Subcutaneous abdominal adipose tissue (tissue), 5 donors: ENCODE measurements around the gene RGS11.
A peak's percentile ranks its signal among the peaks of the same experiment; 100 is the strongest.

ENCODE experiments used
- H3K27ac ChIP-seq: one replicate; pipeline ENCODE4 v1.7.0; 2013; ENCODE audit warnings: low read depth, mild to moderate bottlenecking, inconsistent platforms, low read length, moderate library complexity
- H3K27me3 ChIP-seq, 5 donors: one replicate each; pipeline ENCODE4 v1.7.0; 2013; ENCODE audit warnings: low read length in 5 of 5, inconsistent platforms in 1 of 5; ENCODE audit not compliant: control insufficient read depth in 5 of 5, insufficient read depth in 4 of 5
- H3K36me3 ChIP-seq, 5 donors: one replicate each; pipeline ENCODE4 v1.7.0; 2013; ENCODE audit warnings: low read length in 5 of 5; ENCODE audit not compliant: control insufficient read depth in 5 of 5, insufficient read depth in 5 of 5
- H3K4me1 ChIP-seq, 5 donors: one replicate each; pipeline ENCODE4 v1.7.0; 2013; ENCODE audit warnings: low read length in 5 of 5, mild to moderate bottlenecking in 3 of 5, moderate library complexity in 1 of 5; ENCODE audit not compliant: control insufficient read depth in 5 of 5, insufficient read depth in 5 of 5
- H3K4me3 ChIP-seq, 5 donors: one replicate each; pipeline ENCODE4 v1.7.0; 2013; ENCODE audit warnings: low read length in 5 of 5, low read depth in 1 of 5
- H3K9ac ChIP-seq, 5 donors: one replicate each; pipeline ENCODE4 v1.7.0; 2013; ENCODE audit warnings: low read length in 5 of 5, mild to moderate bottlenecking in 4 of 5, moderate library complexity in 3 of 5
- H3K9me3 ChIP-seq, 5 donors: one replicate each; pipeline ENCODE4 v1.7.0; 2013; ENCODE audit warnings: low read length in 5 of 5; ENCODE audit not compliant: control insufficient read depth in 5 of 5
- donor health status: healthy.
- donor health status: healthy.
- donor health status: healthy.
- donor health status: healthy.
- donor health status: healthy.

Gene RGS11

DNA sequence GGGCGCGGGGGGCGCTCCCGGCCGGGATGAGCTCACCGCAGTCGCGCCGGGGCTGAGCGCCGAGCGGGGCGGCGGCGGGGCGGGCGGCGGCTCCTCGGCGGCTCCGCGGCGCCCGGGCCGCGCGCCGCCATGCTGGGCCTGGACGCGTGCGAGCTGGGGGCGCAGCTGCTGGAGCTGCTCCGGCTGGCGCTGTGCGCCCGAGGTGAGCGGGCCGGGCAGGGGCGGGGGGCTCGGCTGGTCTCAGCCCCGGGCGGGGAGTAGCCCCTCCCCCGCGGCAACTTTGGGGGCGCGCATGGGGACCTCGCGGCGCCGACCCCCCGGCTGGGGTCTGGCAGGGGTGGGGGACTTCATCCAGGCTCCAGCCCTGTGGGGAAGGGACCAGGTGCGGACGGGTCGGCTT is 4.8 kb upstream of the RGS11 start, which contains the start of gene ARHGDIG:
Gene ARHGDIG, plus strand, starts transcription at position 40 of the 400 bp plus-strand sequence. Its CDS starts 90 bp downstream, at position 130.
- Histone ChIP-seq H3K36me3 (peaks cover 0 to 6% (median 0%) of the 10 kb centered on the region in 5 donors), H3K27ac (no peak within 1 kb of the TSS), H3K4me3 (peak within 1 kb of the TSS in 2 of 5 donors; percentile 33 to 54), H3K9me3 (no peaks in the 10 kb centered on the region), H3K9ac (no peak within 1 kb of the TSS), H3K4me1 (peaks cover 0 to 26% (median 23%) of the 10 kb centered on the region in 5 donors), H3K27me3 (peaks cover 0 to 5% (median 2%) of the 10 kb centered on the region in 5 donors)

DNA sequence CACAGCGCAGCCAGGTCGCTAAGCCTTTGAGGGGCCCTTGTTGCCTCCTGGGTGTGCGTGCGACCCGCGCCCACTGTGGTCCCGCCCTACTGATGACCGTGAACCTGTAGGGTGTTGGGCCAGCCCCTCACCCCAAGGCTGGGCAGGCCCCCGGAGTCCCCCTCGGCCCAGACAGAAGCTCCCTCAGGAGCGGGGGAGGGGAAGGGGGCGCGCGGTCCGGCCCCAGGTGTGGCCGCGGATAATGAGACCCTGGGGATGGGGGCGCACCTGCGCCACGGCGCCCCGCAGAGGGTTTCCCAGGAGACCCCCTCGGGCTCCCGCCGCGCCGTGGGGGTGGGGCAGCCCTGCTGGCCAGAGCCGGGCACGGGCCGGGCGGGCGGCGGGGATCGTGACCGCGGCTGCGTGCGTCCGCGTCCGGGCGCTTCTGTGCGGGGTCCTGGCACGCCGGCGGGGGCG is 4.3 kb upstream of the RGS11 start:
- Histone ChIP-seq H3K27me3 (peaks cover 0 to 7% (median 3%) of the 10 kb centered on the region in 5 donors), H3K9me3 (no peaks in the 10 kb centered on the region), H3K4me3 (peak overlapping the region in 2 of 5 donors; percentile 33 to 40), H3K36me3 (peaks cover 0 to 3% (median 0%) of the 10 kb centered on the region in 5 donors), H3K9ac (no peak overlapping the region), H3K4me1 (peaks cover 0 to 29% (median 27%) of the 10 kb centered on the region in 5 donors), H3K27ac (no peak overlapping the region)

DNA sequence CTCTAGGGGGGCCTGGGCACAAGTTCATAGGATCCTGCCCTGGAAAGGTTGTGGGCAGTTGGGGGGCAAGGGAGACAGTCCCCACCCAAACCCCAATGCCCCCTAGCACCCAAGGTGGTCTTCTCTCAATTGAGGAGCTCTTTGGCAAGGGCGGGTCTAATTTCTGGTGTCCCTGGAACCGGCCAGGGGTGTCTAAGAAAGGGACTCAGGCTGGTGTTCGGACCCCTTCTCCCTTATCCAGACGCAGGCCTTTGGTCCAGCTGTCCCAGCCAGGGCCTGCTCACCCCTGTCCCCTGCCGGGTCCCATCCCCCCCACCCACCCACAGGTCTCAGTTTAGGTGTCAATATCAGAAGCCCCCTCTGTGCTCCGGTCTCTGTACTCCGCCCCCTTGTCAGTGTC is 3.8 kb upstream of the RGS11 start:
- H3K4me3 ChIP-seq = no peak overlapping the region
- H3K4me1 ChIP-seq = peaks cover 0 to 34% (median 32%) of the 10 kb centered on the region in 5 donors
- peaks cover 0 to 7% (median 3%) of the 10 kb centered on the region in 5 donors for H3K27me3 ChIP-seq
- no peak overlapping the region for H3K27ac ChIP-seq
- H3K9ac ChIP-seq = no peak overlapping the region
- H3K9me3 ChIP-seq = no peaks in the 10 kb centered on the region
- no peaks in the 10 kb centered on the region for H3K36me3 ChIP-seq

DNA sequence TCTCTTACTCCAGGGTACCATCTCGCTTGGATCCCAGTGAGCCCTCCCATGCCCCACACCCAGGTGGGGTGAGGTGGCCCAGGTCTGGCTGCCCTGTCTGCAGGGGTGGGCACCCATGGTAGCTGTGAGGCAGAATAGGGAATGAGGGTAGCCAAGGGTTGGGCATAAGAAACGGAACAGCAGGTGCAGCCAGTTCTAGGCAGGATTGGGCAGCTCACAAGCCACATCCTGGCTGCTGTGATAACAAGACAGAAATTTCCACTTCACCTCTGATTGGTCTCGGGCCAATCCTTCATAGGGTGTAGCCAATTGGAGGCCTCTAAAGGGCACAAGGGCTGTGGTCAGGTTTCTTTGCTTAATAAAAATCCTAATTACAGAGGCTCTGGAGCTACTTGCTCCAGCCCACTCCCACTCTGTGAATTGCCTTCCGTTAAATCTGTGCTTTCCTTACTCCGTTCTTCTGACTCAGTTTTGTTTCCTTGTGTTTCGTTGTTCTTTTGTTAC is 3.2 kb upstream of the RGS11 start:
- no peak overlapping the region for H3K9ac ChIP-seq
- peaks cover 0 to 13% (median 3%) of the 10 kb centered on the region in 5 donors for H3K27me3 ChIP-seq
- no peak overlapping the region for H3K4me3 ChIP-seq
- H3K27ac ChIP-seq = no peak overlapping the region
- H3K4me1 ChIP-seq = peaks cover 0 to 37% (median 34%) of the 10 kb centered on the region in 5 donors
- H3K9me3 ChIP-seq = no peaks in the 10 kb centered on the region
- H3K36me3 ChIP-seq = no peaks in the 10 kb centered on the region

DNA sequence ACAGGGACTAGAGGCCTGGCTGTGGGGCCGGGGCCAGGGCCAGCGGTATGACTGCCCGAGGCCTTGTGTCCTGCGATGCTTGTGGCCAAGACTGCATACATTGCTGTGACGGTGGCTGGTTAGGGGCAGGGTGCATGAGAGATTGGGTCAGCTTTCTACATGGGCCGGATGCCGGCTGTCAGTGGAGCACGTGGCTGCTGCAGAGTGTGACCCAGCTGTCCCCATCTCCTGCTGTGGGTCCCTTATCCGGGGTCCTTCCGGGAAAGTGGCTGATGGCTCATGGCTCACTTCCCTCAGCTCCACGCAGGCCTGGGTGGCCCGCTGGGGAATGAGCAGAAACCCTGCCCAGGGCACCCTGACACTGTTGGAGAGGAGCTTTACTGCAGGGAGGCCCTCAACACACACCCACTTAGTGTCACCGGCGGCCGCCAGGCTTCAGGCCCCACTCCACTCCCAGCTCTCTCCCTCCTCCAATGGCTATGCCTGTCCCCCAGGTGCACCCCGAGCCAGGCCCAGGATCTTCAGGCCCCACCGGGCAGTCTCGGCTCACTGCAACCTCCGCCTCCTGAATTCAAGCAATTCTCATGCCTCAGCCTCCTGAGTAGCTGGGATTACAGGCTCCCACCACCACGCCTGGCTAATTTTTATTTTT is 808 bp upstream of the RGS11 start:
- peak overlapping the region in 2 of 5 donors; percentile 28 to 34 for H3K4me3 ChIP-seq
- no peaks in the 10 kb centered on the region for H3K36me3 ChIP-seq
- H3K27ac ChIP-seq = no peak overlapping the region
- peaks cover 0 to 11% (median 3%) of the 10 kb centered on the region in 5 donors for H3K27me3 ChIP-seq
- no peaks in the 10 kb centered on the region for H3K9me3 ChIP-seq
- H3K4me1 ChIP-seq = peaks cover 0 to 35% (median 33%) of the 10 kb centered on the region in 5 donors
- peak overlapping the region in 3 of 5 donors; percentile 17 to 51 (median 26) for H3K9ac ChIP-seq

DNA sequence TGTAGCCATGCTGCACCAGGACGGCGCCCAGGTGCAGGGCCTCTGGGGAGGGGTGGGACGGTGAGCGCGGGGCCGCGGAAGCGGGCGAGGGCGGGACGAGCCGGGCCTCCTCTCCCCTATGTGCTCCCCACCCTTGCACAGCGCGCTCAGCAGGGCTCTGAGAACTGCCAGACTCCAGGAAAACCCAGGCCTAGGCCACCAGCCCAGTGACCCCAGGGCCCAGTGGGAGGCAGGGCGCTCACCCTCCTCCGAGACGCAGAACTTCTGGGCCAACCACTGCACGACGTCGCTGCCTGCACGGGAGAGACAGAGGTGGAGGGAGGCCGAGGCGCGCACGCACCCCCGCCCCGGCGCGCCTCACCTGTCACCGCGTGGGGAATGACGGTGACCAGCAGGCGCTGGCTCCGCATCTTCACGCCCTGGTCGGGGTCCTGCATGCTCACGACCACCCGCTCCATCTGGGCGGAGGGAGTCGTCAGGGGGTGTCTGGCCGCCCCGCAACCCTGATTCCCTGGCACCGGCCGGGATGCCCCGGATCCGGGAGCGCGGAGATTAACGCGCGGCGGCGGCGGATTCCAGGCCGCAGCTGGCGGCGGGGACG is 603 bp downstream of the RGS11 start:
- Histone ChIP-seq H3K9ac (peak overlapping the region in 2 of 5 donors; percentile 20 to 60), H3K4me1 (peaks cover 0 to 25% (median 22%) of the 10 kb centered on the region in 5 donors), H3K9me3 (no peaks in the 10 kb centered on the region), H3K27me3 (peaks cover 0 to 9% (median 0%) of the 10 kb centered on the region in 5 donors), H3K4me3 (peak overlapping the region in 4 of 5 donors; percentile 50 to 66 (median 63)), H3K36me3 (no peaks in the 10 kb centered on the region), H3K27ac (no peak overlapping the region)

DNA sequence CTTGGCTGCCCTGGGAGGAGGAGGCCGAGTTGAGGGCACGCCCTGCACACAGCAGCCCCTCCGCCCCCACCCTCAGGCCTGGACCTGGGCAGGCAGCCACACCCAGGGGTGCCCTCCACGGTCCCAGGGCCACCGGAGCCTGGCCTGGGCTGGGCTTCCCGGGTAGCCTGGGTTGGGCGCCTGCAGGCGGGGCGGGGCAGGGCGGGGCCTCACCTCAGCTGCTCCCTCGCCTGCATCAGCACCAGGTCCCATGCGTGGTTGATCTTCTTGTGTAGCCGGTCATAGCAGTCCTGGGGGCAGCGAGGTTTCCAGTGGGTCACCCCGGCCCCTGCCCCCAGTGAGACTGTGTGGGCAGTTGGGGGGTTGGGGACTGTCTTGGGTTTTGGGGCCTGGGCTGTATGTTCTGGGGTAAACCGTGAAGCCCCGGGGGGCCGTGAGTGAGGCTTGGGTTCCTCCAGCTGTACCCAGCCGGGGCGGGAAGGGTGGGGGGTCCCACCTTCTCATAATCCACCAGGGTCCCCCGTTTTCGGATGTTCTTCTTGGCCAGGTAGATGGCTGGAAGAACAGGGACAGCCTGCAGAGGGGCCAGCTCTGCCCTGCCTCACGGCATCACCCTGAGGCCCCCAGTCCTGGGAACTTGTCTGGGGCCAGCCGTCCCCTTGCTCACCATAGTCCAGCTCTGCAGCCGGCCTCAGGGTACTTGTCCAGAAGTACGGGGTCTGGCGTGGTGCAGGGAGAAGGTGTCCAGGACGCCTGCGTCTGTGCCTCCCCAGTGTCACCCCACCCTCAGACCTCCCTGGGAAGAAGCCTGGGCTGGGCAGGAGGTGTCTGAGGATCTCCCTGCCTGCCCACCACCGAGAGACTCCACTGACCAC is 2.0 kb downstream of the RGS11 start:
- no peak overlapping the region for H3K27ac ChIP-seq
- H3K9me3 ChIP-seq = no peaks in the 10 kb centered on the region
- H3K36me3 ChIP-seq = no peaks in the 10 kb centered on the region
- H3K4me1 ChIP-seq = peaks cover 0 to 22% (median 19%) of the 10 kb centered on the region in 5 donors
- H3K4me3 ChIP-seq = no peak overlapping the region
- H3K9ac ChIP-seq = no peak overlapping the region
- peaks cover 0 to 9% (median 0%) of the 10 kb centered on the region in 5 donors for H3K27me3 ChIP-seq

DNA sequence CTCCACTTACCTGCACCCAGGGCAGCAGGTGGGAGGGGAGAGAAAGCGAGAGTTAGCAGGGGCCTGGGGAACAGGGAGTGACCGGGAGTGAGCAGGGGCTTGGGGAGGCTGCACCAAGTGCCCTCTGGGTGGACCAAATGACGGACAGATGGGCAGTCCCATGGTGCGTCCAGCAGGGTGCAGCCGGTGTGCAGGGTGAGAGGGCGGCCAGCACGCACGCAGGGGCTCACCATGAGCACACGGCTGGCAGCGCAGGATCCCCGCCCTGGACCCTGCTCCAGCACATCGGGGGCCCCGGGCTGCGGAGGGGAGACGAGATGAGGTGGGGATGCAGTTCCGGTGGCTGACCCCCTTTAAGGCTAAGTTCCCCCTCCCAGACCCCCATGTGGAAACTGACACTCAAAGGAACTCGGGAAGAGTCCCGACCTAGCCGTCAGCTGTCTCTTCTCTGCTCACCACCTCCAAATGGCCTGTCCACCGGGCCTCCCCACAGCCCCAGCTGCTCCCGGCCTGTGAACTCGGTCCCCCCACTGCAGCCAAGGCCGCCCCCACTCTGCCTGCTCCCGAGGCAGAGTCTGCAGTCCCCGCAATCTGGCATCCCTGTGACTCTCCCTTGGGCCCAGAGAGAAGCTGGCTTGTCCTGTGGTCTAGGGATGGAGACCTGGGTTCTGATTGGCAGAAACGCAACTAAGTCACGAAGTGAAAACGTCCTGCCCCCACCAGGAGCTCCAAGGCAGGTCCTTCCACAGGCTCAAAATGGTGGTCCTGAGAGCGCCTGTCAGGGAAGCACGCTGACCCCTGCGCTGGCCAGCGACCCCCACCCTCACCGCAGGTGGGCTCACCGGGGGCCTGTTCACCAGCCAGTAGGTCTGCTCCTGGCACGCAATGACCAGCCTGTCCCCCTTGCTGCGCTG is 2.9 kb downstream of the RGS11 start:
- peaks cover 0 to 9% (median 0%) of the 10 kb centered on the region in 5 donors for H3K27me3 ChIP-seq
- H3K4me1 ChIP-seq = peaks cover 0 to 29% (median 19%) of the 10 kb centered on the region in 5 donors
- no peaks in the 10 kb centered on the region for H3K36me3 ChIP-seq
- no peak overlapping the region for H3K27ac ChIP-seq
- H3K4me3 ChIP-seq = no peak overlapping the region
- no peak overlapping the region for H3K9ac ChIP-seq
- H3K9me3 ChIP-seq = no peaks in the 10 kb centered on the region
